Lower leg skin (tissue), 4 donors: ENCODE data around the gene PLIN3. TPM values are rescaled to one million over a fixed set of nuclear protein-coding genes. Genes with fewer than 3 reads are reported as not detected.
"Not testable (repeated sequence)": the region's sequence is repeated elsewhere in the genome, so short reads cannot be mapped to it uniquely, and the experiment has no call there.

Source experiments
- DNase-seq, 2 donors: peaks; one replicate each; pipeline ENCODE4 v3.0.0-alpha.2; 2019; ENCODE audit warnings: low spot score in 2 of 2
- H3K4me3 ChIP-seq: fragments of 200-600 bp; sonication (generic); 2 replicates; pipeline ENCODE4 v1.5.1; 2017; ENCODE audit warnings: mild to moderate bottlenecking, low read depth; ENCODE audit not compliant: poor library complexity, severe bottlenecking
- POLR2A ChIP-seq, 2 donors: fragments of 450-650 bp; IDR thresholded peaks; one replicate each; pipeline ENCODE4 v1.6.1; 2016 to 2017; ENCODE audit warnings: antibody characterized with exemption in 2 of 2, mild to moderate bottlenecking in 1 of 2, moderate library complexity in 1 of 2
- WGBS, 2 donors: methylation state at CpG; one replicate each; pipeline ENCODE4 v1.1.5; 2018; 5-methylcytosine and 5-hydroxymethylcytosine counted together
- intact Hi-C: fragments of 100-400 bp; cut with DNase I; formaldehyde crosslinking; loops from one replicate; pipeline ENCODE4 v1.15.0; 2023; ENCODE audit warnings: low total_unique reads
- total RNA-seq, 4 donors: library from RNA; depleted of rRNA; stranded (reverse); fragments of >200 nt; gene quantifications; one replicate each; pipeline ENCODE4 v1.1.0, GENCODE V29; 2016
- TF ChIP-seq, protein P1 (sequence below), 3 donors: fragments of 450-650 bp; IDR thresholded peaks; one replicate each; pipeline ENCODE4 v1.5.1; 2016; ENCODE audit warnings: antibody characterized with exemption in 3 of 3, mild to moderate bottlenecking in 3 of 3, moderate library complexity in 2 of 3

Gene PLIN3
- total RNA-seq, 4 donors from 2014 or later: 59.6 to 92.3 (median 68.5) TPM

DNA sequence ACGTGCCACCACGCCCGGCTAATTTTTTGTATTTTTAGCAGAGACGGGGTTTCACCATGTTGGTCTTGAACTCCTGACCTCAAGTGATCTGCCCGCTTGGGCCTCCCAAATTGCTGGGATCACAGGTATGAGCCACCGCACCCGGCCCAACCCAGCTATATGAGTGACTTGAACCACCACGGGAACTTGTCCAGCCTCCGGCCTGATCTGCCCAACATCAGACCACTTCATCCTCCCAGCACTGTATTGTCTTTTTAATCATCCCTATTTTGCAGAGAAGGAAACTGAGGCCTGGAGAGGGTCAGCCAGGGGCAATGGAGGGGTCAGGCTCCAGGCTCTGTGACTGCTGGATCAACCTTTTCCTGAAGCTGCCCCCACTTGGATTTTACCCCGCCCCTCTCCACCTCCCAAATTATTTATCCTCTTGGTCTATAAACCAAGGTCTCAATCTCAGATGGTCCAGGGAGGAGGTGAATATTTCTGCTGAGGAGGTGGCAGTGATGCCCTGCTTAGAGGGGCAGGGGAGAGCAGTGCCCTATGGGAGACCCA, 893 bp upstream of the PLIN3 start:
- intact Hi-C loops: no loop called here
- no peak for TF ChIP-seq POLR2A (IDR thresholded peaks at IDR 0.05)
- TF ChIP-seq, protein P1, sequence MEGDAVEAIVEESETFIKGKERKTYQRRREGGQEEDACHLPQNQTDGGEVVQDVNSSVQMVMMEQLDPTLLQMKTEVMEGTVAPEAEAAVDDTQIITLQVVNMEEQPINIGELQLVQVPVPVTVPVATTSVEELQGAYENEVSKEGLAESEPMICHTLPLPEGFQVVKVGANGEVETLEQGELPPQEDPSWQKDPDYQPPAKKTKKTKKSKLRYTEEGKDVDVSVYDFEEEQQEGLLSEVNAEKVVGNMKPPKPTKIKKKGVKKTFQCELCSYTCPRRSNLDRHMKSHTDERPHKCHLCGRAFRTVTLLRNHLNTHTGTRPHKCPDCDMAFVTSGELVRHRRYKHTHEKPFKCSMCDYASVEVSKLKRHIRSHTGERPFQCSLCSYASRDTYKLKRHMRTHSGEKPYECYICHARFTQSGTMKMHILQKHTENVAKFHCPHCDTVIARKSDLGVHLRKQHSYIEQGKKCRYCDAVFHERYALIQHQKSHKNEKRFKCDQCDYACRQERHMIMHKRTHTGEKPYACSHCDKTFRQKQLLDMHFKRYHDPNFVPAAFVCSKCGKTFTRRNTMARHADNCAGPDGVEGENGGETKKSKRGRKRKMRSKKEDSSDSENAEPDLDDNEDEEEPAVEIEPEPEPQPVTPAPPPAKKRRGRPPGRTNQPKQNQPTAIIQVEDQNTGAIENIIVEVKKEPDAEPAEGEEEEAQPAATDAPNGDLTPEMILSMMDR (IDR thresholded peaks at IDR 0.05): no peak
- DNase-seq: no peak
- WGBS, 2 donors: 51 to 65% methylated on average over 10 of the region's 10 CpGs
- H3K4me3 ChIP-seq: no peak overlapping the region

DNA sequence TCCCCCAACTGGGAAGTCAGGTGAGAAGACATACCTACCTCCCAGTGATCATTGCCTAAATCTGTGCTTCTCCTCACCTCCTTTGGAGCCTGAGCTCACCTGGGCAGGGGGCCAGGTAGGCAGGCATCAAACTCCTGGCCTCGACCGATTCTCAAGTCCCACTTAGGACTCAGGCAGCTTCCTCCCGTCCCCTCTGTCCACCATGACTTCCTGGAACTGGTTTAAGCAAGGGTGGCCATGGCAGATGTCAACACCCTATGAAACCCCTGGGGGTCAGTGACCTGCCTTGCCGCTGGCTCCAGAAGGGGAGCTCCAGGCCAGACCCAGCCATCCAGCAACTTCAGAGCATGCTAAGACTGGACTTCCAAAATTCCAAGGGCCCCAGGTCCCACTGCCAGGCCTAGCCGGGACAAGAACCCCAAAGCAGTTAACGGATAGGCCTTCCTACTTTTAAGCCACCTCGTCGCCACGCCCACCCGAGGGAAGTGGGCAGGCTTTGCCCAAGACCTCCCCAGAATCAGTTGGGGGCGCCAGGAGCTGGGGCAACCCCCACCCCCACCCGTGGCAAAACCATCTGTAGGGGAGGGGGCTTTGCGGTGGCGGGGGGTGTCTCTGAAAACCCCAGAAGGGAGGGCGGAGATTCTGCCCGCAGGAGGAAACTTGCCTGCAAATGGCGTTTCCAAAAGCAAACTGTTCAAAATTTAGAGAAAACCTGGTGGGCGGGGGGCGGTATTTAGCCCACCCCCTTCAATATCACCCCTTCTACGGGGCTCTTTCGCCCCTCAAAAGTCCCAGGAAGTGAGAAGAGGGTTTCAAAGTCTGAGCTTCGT, 657 bp downstream of the PLIN3 start:
- TF ChIP-seq, protein P1 (IDR thresholded peaks at IDR 0.05): no peak
- no peak for TF ChIP-seq POLR2A (IDR thresholded peaks at IDR 0.05)
- peak; percentile 67 to 94 for DNase-seq
- peak overlapping the region; percentile 78 for H3K4me3 ChIP-seq
- intact Hi-C loops: no loop called here
- WGBS, 2 donors: 1 to 3% methylated on average over 18 of the region's 22 CpGs

DNA sequence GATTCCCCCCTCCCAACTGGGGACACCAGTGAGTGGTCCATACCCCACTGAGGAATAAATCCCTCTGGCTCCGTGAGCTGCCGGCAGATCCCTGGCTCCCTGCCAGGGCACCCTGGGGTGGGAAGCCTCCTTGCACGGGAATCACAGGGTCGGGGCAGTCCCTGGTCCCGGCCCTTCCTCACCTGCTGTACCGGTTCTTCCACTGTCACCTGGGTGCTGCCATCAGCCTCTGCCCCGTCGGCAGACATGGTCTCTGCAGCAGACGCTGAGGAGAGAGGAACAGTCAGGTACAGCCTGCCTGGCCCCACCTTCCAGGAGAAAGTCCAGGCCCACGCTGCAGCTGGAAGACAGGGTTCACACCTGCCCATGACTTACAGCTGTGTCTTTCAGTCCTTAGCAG, 6.3 kb downstream of the PLIN3 start:
- peak; percentile 45 to 91 for DNase-seq

DNA sequence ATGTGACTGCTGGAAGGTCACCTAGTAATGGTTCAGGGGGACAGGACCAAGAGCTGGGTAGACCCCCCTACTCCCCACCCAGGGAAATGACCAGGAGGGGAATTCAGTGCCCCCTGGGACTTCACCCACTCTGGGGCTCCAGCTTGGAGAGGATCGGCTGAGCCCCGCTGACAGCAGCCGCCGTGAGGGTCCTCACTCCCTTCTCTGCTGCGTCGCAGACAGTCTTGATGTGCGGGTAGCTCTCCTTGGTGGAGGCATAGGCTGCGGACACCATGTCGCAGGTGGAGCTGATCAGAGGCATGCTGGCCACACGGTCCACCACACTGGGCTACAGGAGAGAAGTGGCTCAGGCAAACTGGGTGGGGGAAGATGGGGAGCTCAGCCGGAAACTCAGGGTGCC, 7.8 kb downstream of the PLIN3 start:
- TF ChIP-seq, protein P1 (IDR thresholded peaks at IDR 0.05): no peak
- no peak for TF ChIP-seq POLR2A (IDR thresholded peaks at IDR 0.05)
- intact Hi-C loops: no loop called here
- H3K4me3 ChIP-seq: no peak overlapping the region
- no peak for DNase-seq
- 96 to 97% methylated on average over 11 of the region's 11 CpGs for WGBS, 2 donors

More for the DNA sequence above, 6.3 kb downstream of the PLIN3 start:
- no peak overlapping the region for H3K4me3 ChIP-seq
- intact Hi-C loops: no loop called here
- TF ChIP-seq, protein P1 (IDR thresholded peaks at IDR 0.05): no peak
- TF ChIP-seq POLR2A (IDR thresholded peaks at IDR 0.05): no peak
- 45 to 46% methylated on average over 8 to 10 of the region's 10 CpGs for WGBS, 2 donors

DNA sequence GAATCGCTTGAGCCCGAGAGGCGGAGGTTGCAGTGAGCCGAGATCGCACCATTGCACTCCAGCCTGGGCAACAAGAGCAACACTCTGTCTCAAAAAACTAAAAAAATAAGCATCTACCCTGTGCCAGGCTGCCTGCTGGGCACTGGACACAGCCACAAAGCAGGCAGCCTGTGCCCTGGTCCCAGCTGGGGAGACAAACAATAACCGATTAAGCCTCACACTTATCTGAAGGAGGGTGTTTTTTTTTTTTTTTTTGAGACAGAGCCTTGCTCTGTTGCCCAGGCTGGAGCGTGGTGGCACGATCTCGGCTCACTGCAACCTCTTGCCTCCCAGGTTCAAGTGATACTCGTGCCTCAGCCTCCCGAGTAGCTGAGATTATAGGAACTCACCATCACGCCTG, 11.0 kb downstream of the PLIN3 start:
- WGBS, 2 donors: 92 to 93% methylated on average over 12 of the region's 12 CpGs
- H3K4me3 ChIP-seq, intact Hi-C loops, DNase-seq: not testable (repeated sequence)

DNA sequence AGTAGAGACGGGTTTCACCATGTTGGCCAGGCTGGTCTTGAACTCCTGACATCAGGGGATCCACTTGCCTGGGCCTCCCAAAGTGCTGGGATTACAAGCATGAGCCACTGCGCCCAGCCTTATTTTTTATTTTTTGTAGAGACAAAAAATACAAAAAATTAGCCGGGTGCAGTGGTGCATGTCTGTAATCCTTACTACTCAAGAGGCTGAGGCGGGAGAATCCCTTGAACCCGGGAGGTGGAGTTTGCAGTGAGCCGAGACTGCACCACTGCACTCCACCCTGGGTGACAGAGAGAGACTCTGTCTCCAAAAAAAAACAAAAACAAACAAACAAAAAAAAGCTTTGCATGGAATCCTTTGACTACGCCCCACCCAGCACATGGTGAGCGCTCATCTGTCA, 14.0 kb downstream of the PLIN3 start:
- not testable (repeated sequence) for DNase-seq, H3K4me3 ChIP-seq
- WGBS, 2 donors: 88 to 89% methylated on average over 8 of the region's 8 CpGs
- intact Hi-C loops: loop anchor here (5.0 kb wide), 1 partner anchor 41 kb away; no protein-coding TSS in a partner anchor
